Measurements from ENCODE around the gene AIFM3. TPM values are rescaled to one million over a fixed set of nuclear protein-coding genes. Genes with fewer than 3 reads are reported as not detected.
"Not testable (repeated sequence)": the region's sequence is repeated elsewhere in the genome, so short reads cannot be mapped to it uniquely, and the experiment has no call there.

Gene AIFM3
- total RNA-seq, 1 experiment from 2014 or later = 2.6 TPM

- CTCF ChIA-PET = no interaction called here
These were observed 26.8 kb upstream of the AIFM3 start for GRCh38 chr22:20940186-20940651.

DNA sequence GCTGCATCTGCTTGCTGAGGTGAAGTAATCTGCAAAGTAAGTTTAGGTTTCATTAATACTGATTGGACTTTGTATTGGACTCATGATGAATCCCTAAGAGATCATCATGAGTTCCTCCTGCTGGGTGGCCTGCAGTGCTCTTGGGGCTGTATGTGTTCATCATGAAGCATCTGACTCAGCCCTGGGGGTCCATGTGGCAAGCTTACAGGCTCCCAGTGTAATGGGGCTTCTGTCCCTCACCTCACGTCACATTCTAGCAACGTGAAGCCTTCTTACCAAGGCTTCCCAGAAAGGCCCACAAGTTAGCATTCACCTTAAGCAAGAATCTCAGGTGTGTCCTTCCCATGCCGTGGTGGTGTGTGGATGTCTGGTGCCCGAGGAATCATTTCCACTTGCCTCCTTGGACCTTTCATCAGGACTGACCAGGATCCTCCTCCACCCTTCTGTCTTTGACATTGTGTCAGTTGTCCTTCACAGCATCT lies 26.1 kb upstream of the AIFM3 start:
- Mint-ChIP-seq H3K4me1 (peaks cover 46% of the 10 kb centered on the region), H3K27me3 (ENCODE audit: low read depth) (no peaks in the 10 kb centered on the region), H3K36me3 (peaks cover 25% of the 10 kb centered on the region), H3K4me3 (no peak overlapping the region), H3K27ac (peak overlapping the region; percentile 21; the same call in 1 of the 2 replicates), H3K9me3 (no peaks in the 10 kb centered on the region)
- CTCF ChIA-PET = interaction anchor here (1.3 kb wide), 1 partner anchor 55 kb away, joined by 5 read pairs; no protein-coding TSS in a partner anchor
- no peak for TF ChIP-seq PRRX2 (CRISPR knock-in tag; IDR thresholded peaks at IDR 0.05)
- TF ChIP-seq, protein P1, sequence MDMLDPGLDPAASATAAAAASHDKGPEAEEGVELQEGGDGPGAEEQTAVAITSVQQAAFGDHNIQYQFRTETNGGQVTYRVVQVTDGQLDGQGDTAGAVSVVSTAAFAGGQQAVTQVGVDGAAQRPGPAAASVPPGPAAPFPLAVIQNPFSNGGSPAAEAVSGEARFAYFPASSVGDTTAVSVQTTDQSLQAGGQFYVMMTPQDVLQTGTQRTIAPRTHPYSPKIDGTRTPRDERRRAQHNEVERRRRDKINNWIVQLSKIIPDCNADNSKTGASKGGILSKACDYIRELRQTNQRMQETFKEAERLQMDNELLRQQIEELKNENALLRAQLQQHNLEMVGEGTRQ (CRISPR knock-in tag; IDR thresholded peaks at IDR 0.05) = no peak
- no peak for TF ChIP-seq HMGA2 (CRISPR knock-in tag; IDR thresholded peaks at IDR 0.05)
- TF ChIP-seq ZNF232 (CRISPR knock-in tag; IDR thresholded peaks at IDR 0.05) = no peak
- TF ChIP-seq CBFB (CRISPR knock-in tag; IDR thresholded peaks at IDR 0.05; ENCODE audit: low read depth) = no peak
- TF ChIP-seq FOXP4 (CRISPR knock-in tag; IDR thresholded peaks at IDR 0.05) = no peak
- TF ChIP-seq, protein P2, sequence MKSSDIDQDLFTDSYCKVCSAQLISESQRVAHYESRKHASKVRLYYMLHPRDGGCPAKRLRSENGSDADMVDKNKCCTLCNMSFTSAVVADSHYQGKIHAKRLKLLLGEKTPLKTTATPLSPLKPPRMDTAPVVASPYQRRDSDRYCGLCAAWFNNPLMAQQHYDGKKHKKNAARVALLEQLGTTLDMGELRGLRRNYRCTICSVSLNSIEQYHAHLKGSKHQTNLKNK (CRISPR knock-in tag; IDR thresholded peaks at IDR 0.05) = no peak
- TF ChIP-seq ZNF138 (CRISPR knock-in tag; conservative IDR thresholded peaks at IDR 0.05) = no peak
- no peak for TF ChIP-seq SOX15 (CRISPR knock-in tag; IDR thresholded peaks at IDR 0.05)
- TF ChIP-seq, protein P3, sequence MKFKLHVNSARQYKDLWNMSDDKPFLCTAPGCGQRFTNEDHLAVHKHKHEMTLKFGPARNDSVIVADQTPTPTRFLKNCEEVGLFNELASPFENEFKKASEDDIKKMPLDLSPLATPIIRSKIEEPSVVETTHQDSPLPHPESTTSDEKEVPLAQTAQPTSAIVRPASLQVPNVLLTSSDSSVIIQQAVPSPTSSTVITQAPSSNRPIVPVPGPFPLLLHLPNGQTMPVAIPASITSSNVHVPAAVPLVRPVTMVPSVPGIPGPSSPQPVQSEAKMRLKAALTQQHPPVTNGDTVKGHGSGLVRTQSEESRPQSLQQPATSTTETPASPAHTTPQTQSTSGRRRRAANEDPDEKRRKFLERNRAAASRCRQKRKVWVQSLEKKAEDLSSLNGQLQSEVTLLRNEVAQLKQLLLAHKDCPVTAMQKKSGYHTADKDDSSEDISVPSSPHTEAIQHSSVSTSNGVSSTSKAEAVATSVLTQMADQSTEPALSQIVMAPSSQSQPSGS (CRISPR knock-in tag; IDR thresholded peaks at IDR 0.05; ENCODE audit: borderline replicate concordance, low read depth) = no peak
- no peak for TF ChIP-seq MYBL2 (CRISPR knock-in tag; IDR thresholded peaks at IDR 0.05)
- no peak for TF ChIP-seq NR2C2 (CRISPR knock-in tag; IDR thresholded peaks at IDR 0.05)
- TF ChIP-seq NR1H2 (CRISPR knock-in tag; IDR thresholded peaks at IDR 0.05) = no peak
- no peak for TF ChIP-seq ZNF396 (CRISPR knock-in tag; IDR thresholded peaks at IDR 0.05; ENCODE audit: borderline replicate concordance)
- ATAC-seq (no peak), DNase-seq (ENCODE audit: low spot score) (no peak)
- POLR2A ChIA-PET = no interaction called here

More at GRCh38 chr22:20940186-20940651, 26.8 kb upstream of the AIFM3 start:
- Mint-ChIP-seq H3K9me3 (no peaks in the 10 kb centered on the region), H3K36me3 (peaks cover 31% of the 10 kb centered on the region), H3K27ac (peak overlapping the region; percentile 21; the same call in 1 of the 2 replicates), H3K4me3 (no peak overlapping the region), H3K27me3 (ENCODE audit: low read depth) (no peaks in the 10 kb centered on the region), H3K4me1 (peaks cover 41% of the 10 kb centered on the region)
- POLR2A ChIA-PET = no interaction called here
- ATAC-seq (no peak), DNase-seq (ENCODE audit: low spot score) (no peak)
- no peak for TF ChIP-seq TEAD1 (CRISPR knock-in tag; IDR thresholded peaks at IDR 0.05)
- no peak for TF ChIP-seq TEAD4 (CRISPR knock-in tag; IDR thresholded peaks at IDR 0.05)
- TF ChIP-seq, protein P1 (CRISPR knock-in tag; IDR thresholded peaks at IDR 0.05) = no peak
- TF ChIP-seq FOXP1 (CRISPR knock-in tag; IDR thresholded peaks at IDR 0.05; ENCODE audit: borderline replicate concordance) = no peak
- no peak for TF ChIP-seq OVOL2 (CRISPR knock-in tag; IDR thresholded peaks at IDR 0.05; ENCODE audit: borderline replicate concordance)
- no peak for TF ChIP-seq GRHL2 (CRISPR knock-in tag; IDR thresholded peaks at IDR 0.05; ENCODE audit: insufficient replicate concordance, severe bottlenecking)
- no peak for TF ChIP-seq JAZF1 (CRISPR knock-in tag; IDR thresholded peaks at IDR 0.05)
- TF ChIP-seq NR2C2 (CRISPR knock-in tag; IDR thresholded peaks at IDR 0.05) = no peak

DNA sequence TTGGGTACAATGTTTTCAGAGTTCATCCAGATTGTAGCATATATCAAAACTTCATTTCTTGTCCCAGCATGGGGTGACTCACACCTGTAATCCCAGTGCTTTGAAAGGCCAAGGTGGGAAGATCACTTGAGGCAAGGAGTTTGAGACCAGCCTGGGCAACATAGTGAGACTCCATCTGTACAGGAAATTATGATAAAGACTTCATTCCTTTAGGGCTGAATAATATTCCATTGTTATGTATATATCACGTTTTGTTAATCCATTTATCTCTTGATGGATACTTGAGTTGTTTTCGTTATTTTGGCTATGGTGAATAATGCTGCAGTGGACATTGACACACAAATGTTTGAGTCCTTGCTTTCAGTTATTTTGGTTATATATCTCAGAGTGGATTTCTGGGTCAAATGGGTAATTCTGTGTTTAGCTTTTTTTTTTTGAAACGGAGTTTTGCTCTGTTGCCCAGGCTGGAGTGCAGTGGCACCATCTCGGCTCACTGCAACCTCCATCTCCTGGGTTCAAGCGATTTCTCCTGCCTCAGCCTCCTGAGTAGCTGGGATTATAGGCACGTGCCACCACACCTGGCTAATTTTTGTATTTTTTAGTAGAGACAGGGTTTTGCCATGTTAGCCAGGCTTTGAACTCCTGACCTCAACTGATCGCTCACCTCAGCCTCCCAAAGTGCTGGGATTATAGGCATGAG lies 24.7 kb upstream of the AIFM3 start:
- H3K27me3 Mint-ChIP-seq (ENCODE audit: low read depth); ATAC-seq; H3K27ac Mint-ChIP-seq; POLR2A ChIA-PET; H3K9me3 Mint-ChIP-seq; DNase-seq (ENCODE audit: low spot score); H3K4me3 Mint-ChIP-seq: not testable (repeated sequence)
- Mint-ChIP-seq H3K36me3 (peaks cover 17% of the 10 kb centered on the region), H3K4me1 (peaks cover 46% of the 10 kb centered on the region)
- CTCF ChIA-PET = interaction anchor here (0.6 to 1.3 kb wide), 2 partner anchors 25 to 57 kb away, joined by 3 to 5 read pairs; partner anchors contain the start of gene AIFM3

All from WTC11 (cell line).